ENCODE data around the gene SKP2. TPM values are rescaled to one million over a fixed set of nuclear protein-coding genes. Genes with fewer than 3 reads are reported as not detected.
A peak's percentile ranks its signal among the peaks of the same experiment; 100 is the strongest.

Gene SKP2
- polyA plus RNA-seq, 2 of the 4 experiments (the other 2 are of a cell fraction): 11.4 to 13.7 TPM

- no peaks in the 10 kb centered on the region for H3K9me3 ChIP-seq
- FAIRE-seq: no peak
- H3K4me2 ChIP-seq: peak overlapping the region; percentile 81
- ATAC-seq: peak in 1 of 2 experiments; percentile 8; a peak in 2 of 6 replicates
- H3K4me3 ChIP-seq: peak overlapping the region; percentile 78
- peak in 1 of 2 experiments; percentile 21 for DNase-seq (ENCODE audit: low read depth in 1 of 2, low spot score in 1 of 2)
- H3K27ac ChIP-seq: peak overlapping the region; percentile 79 to 89
- peak; percentile 44; the same call in 1 of the 2 replicates for TF ChIP-seq PHF8 (IDR thresholded peaks at IDR 0.05; ENCODE audit: borderline replicate concordance, low read depth)
- TF ChIP-seq ESRRA (IDR thresholded peaks at IDR 0.05; ENCODE audit: borderline replicate concordance, low read length): no peak
- ChIA-PET POLR2A (interaction anchor here (0.5 to 2.0 kb wide), 3 partner anchors 40 to 91 kb away, joined by 3 to 19 read pairs (median 6); partner anchors contain the start of gene NADK2), CTCF (interaction anchor here (1.5 to 2.9 kb wide), 4 partner anchors 13 to 150 kb away, joined by 3 to 10 read pairs (median 4); partner anchors contain the start of genes NADK2 and RANBP3L)
- 12% methylated on average over 24 of the region's 24 CpGs for WGBS (ENCODE audit: missing lambda C conversion rate)
- H3K4me1 ChIP-seq: peaks cover 7% of the 10 kb centered on the region; the same call in 1 of the 3 replicates
Observed at GRCh38 chr5:36152324-36153297, 700 bp downstream of the SKP2 start.

GRCh38 chr5:36153298-36153677, 1.4 kb downstream of the SKP2 start:
- WGBS (ENCODE audit: missing lambda C conversion rate): 87% methylated on average over 7 of the region's 7 CpGs
- FAIRE-seq (no peak), DNase-seq (ENCODE audit: low read depth in 1 of 2, low spot score in 1 of 2) (no peak), ATAC-seq (no peak)
- Histone ChIP-seq H3K4me3 (peak overlapping the region; percentile 78; the same call in 2 of the 3 replicates), H3K27ac (peak overlapping the region in 1 of 2 experiments; percentile 10; a peak in 2 of 6 replicates), H3K9me3 (no peaks in the 10 kb centered on the region), H3K4me1 (peaks cover 7% of the 10 kb centered on the region; the same call in 1 of the 3 replicates), H3K4me2 (peak overlapping the region; percentile 81)
- ChIA-PET POLR2A (no interaction called here), CTCF (interaction anchor here (1.5 to 2.9 kb wide), 2 partner anchors 25 to 89 kb away, joined by 3 to 10 read pairs; partner anchors contain the start of gene NADK2)
- TF ChIP-seq RFX5 (IDR thresholded peaks at IDR 0.05): no peak
- no peak for TF ChIP-seq CHD2 (IDR thresholded peaks at IDR 0.05; ENCODE audit: low read length, partially characterized antibody)
- TF ChIP-seq ATOH8 (CRISPR knock-in tag; IDR thresholded peaks at IDR 0.05; ENCODE audit: low read depth): no peak
- no peak for TF ChIP-seq E2F6 (IDR thresholded peaks at IDR 0.05; ENCODE audit: borderline replicate concordance, low read depth)
- no peak for TF ChIP-seq HOXB13 (CRISPR knock-in tag; IDR thresholded peaks at IDR 0.05; ENCODE audit: low read depth)
- no peak for TF ChIP-seq FOXS1 (CRISPR knock-in tag; IDR thresholded peaks at IDR 0.05)

- no peak for FAIRE-seq
- POLR2A ChIA-PET: no interaction called here
- CTCF ChIA-PET: interaction anchor here (1.5 to 2.9 kb wide), 2 partner anchors 25 to 88 kb away, joined by 3 to 10 read pairs; partner anchors contain the start of gene NADK2
- peak overlapping the region; percentile 81 for H3K4me2 ChIP-seq
- H3K9me3 ChIP-seq: no peaks in the 10 kb centered on the region
- no peak for ATAC-seq
- WGBS (ENCODE audit: missing lambda C conversion rate): 87% methylated on average over 4 of the region's 4 CpGs
- no peak overlapping the region for H3K4me3 ChIP-seq
- H3K27ac ChIP-seq: no peak overlapping the region
- DNase-seq (ENCODE audit: low read depth in 1 of 2, low spot score in 1 of 2): no peak
- H3K4me1 ChIP-seq: peaks cover 7% of the 10 kb centered on the region; the same call in 1 of the 3 replicates
- no peak for TF ChIP-seq HMGXB4 (CRISPR knock-in tag; IDR thresholded peaks at IDR 0.05; ENCODE audit: borderline replicate concordance)
- no peak for TF ChIP-seq JUNB (IDR thresholded peaks at IDR 0.05)
- TF ChIP-seq CEBPB (IDR thresholded peaks at IDR 0.05): no peak
- TF ChIP-seq RARB (CRISPR knock-in tag; IDR thresholded peaks at IDR 0.05): no peak
- TF ChIP-seq PHF8 (IDR thresholded peaks at IDR 0.05; ENCODE audit: borderline replicate concordance, low read depth): no peak
- no peak for TF ChIP-seq REST (IDR thresholded peaks at IDR 0.05)
- TF ChIP-seq MAFK (IDR thresholded peaks at IDR 0.05; ENCODE audit: partially characterized antibody): no peak
- TF ChIP-seq USF2 (IDR thresholded peaks at IDR 0.05): no peak
- TF ChIP-seq ELK1 (IDR thresholded peaks at IDR 0.05; ENCODE audit: low read depth, low read length): no peak
- no peak for TF ChIP-seq FOSB (CRISPR knock-in tag; IDR thresholded peaks at IDR 0.05)
- no peak for TF ChIP-seq ZNF302 (CRISPR knock-in tag; IDR thresholded peaks at IDR 0.05)
- TF ChIP-seq FOXS1 (CRISPR knock-in tag; IDR thresholded peaks at IDR 0.05): no peak
- no peak for TF ChIP-seq SREBF2 (IDR thresholded peaks at IDR 0.05)
- TF ChIP-seq POLR2AphosphoS2 (conservative IDR thresholded peaks at IDR 0.05; ENCODE audit: low read length): no peak
- no peak for TF ChIP-seq KDM5A (IDR thresholded peaks at IDR 0.05)
Observed at GRCh38 chr5:36153726-36154125, 1.8 kb downstream of the SKP2 start.

All from A549 (cell line).